ENCODE measurements around the gene ZBTB7C. TPM values are rescaled to one million over a fixed set of nuclear protein-coding genes. Genes with fewer than 3 reads are reported as not detected.

Gene ZBTB7C
- total RNA-seq, 1 experiment from 2014 or later, result 0.33 TPM

- Histone ChIP-seq H2BK20ac (ENCODE audit: low read depth, low read length, poor library complexity, severe bottlenecking) (no peak overlapping the region), H3K23me2 (ENCODE audit: insufficient read length, low read depth, low read length, poor library complexity, severe bottlenecking) (no peaks in the 10 kb centered on the region), H3K4me1 (ENCODE audit: insufficient read depth, low read length) (0 out of 2 replicates have a peak, but pooled peaks cover 4% of the 10 kb centered on the region), H4K91ac (ENCODE audit: insufficient read length, low read depth, low read length) (no peak overlapping the region), H3K27me3 (ENCODE audit: insufficient read depth, low read length) (peaks cover under 1% of the 10 kb centered on the region; the same call in 1 of the 2 replicates), H3K27ac (ENCODE audit: insufficient read length, low read depth, low read length) (no peak overlapping the region), H4K5ac (ENCODE audit: insufficient read length, low read depth, low read length) (no peak overlapping the region), H3K79me1 (ENCODE audit: insufficient read depth, low read depth, low read length, poor library complexity, severe bottlenecking) (no peaks in the 10 kb centered on the region), H2BK12ac (ENCODE audit: insufficient read length, low read depth, low read length) (no peak overlapping the region), H4K8ac (replicated peaks; ENCODE audit: insufficient read length, low read depth, low read length) (no peak overlapping the region), H3K9ac (ENCODE audit: extremely low read depth, insufficient read length, low read length) (no peak overlapping the region), H3K18ac (ENCODE audit: insufficient read length, low read depth, low read length) (no peak overlapping the region), H3K23ac (ENCODE audit: insufficient read length, low read depth, low read length) (no peak overlapping the region), H4K20me1 (ENCODE audit: control insufficient read depth, insufficient read depth, insufficient read length) (no peaks in the 10 kb centered on the region), H3K79me2 (ENCODE audit: insufficient read depth, low read length) (no peaks in the 10 kb centered on the region), H2BK5ac (ENCODE audit: insufficient read length, low read length) (no peak overlapping the region), H2AK5ac (ENCODE audit: insufficient read length, low read length) (no peak overlapping the region), H3T11ph (ENCODE audit: low read length) (no peak overlapping the region), H3K4me2 (ENCODE audit: insufficient read depth, insufficient read length, low read length) (no peak overlapping the region), H3K9me3 (ENCODE audit: control insufficient read depth, low read depth, low read length) (no peaks in the 10 kb centered on the region), H3K4ac (ENCODE audit: low read depth, low read length) (no peak overlapping the region), H2BK15ac (ENCODE audit: low read depth, low read length) (no peak overlapping the region), H2BK120ac (ENCODE audit: low read depth, low read length, poor library complexity, severe bottlenecking) (no peak overlapping the region), H3K56ac (ENCODE audit: insufficient read length, low read depth, low read length) (no peak overlapping the region), H2AFZ (ENCODE audit: low read length) (no peak overlapping the region), H3K14ac (ENCODE audit: insufficient read depth, low read length) (no peak overlapping the region; the same call in 1 of the 2 replicates)
- Mint-ChIP-seq H3K36me3 (ENCODE audit: insufficient read depth in 1 of 3, low read depth in 3 of 3) (no peaks in the 10 kb centered on the region), H3K27ac (no peak overlapping the region), H3K27me3 (ENCODE audit: low read depth) (peaks cover 31% of the 10 kb centered on the region), H3K9me3 (no peaks in the 10 kb centered on the region), H3K4me3 (no peak overlapping the region), H3K4me1 (peaks cover 11 to 44% of the 10 kb centered on the region in 2 experiments)
- WGBS (ENCODE audit: extremely low coverage, insufficient read length, low lambda C conversion rate), result no CpG with 5 or more reads among the region's 7 CpGs
- TF ChIP-seq CTCF (conservative IDR thresholded peaks at IDR 0.05), result no peak
- DNase-seq, result peak; percentile 66
Observed at GRCh38 chr18:48129621-48130082, 279.5 kb downstream of the ZBTB7C start.

All from H9 (cell line).